CD4-positive, alpha-beta T cell (primary cell): ENCODE measurements around the gene ST3GAL5. TPM values are rescaled to one million over a fixed set of nuclear protein-coding genes. Genes with fewer than 3 reads are reported as not detected.
"Not testable (repeated sequence)": the region's sequence is repeated elsewhere in the genome, so short reads cannot be mapped to it uniquely, and the experiment has no call there.

ENCODE experiments used
- ATAC-seq: fragments of 200-7000 bp; cut with Tn5 transposase; one replicate; pipeline ENCODE4 v1.10.0; 2022; ENCODE audit warnings: mild to moderate bottlenecking; ENCODE audit not compliant: poor library complexity
- CTCF ChIA-PET: fragments of 350-600 bp; sonication (Branson Sonifier 250); formaldehyde crosslinking; loops from one replicate; lab custom pipeline; 2021; ENCODE audit warnings: antibody characterized with exemption, inconsistent platforms; lab: Charles Lee
- POLR2A ChIA-PET: fragments of 350-600 bp; sonication (Branson Sonifier 250); formaldehyde crosslinking; loops from one replicate; lab custom pipeline; 2021; ENCODE audit warnings: antibody characterized with exemption, inconsistent platforms; lab: Charles Lee
- DNase-seq, 14 experiments: peaks; one replicate each; pipeline ENCODE4 v3.0.0-alpha.2; 2013 to 2020; ENCODE audit warnings: mixed read lengths in 2 of 14
- H3K27ac ChIP-seq, 2 donors: one replicate each; pipeline versions ENCODE4 v1.5.1 to v1.7.0; 2013; ENCODE audit warnings: low read length in 2 of 2, low read depth in 1 of 2, mild to moderate bottlenecking in 1 of 2
- H3K27me3 ChIP-seq, 2 experiments: 1 replicate in 1 of 2; 2 replicates in 1 of 2; pipeline versions ENCODE4 v1.6.1 to v1.7.0; 2013; ENCODE audit warnings: low read length in 2 of 2, control low read depth in 1 of 2, mild to moderate bottlenecking in 1 of 2, moderate library complexity in 1 of 2; ENCODE audit not compliant: insufficient read depth in 2 of 2, control insufficient read depth in 1 of 2
- H3K36me3 ChIP-seq: one replicate; pipeline ENCODE4 v1.6.1; 2013; ENCODE audit warnings: low read length, control low read depth; ENCODE audit not compliant: insufficient read depth
- H3K4me1 ChIP-seq: one replicate; pipeline ENCODE4 v1.6.1; 2013; ENCODE audit warnings: low read length, control low read depth; ENCODE audit not compliant: insufficient read depth
- H3K4me3 ChIP-seq: one replicate; pipeline ENCODE4 v1.5.1; 2013; ENCODE audit warnings: mild to moderate bottlenecking, low read length, moderate library complexity
- H3K9me3 ChIP-seq, 2 experiments: 1 replicate in 1 of 2; 2 replicates in 1 of 2; pipeline versions ENCODE4 v1.6.1 to v1.7.0; 2013; ENCODE audit warnings: low read length in 2 of 2, mild to moderate bottlenecking in 2 of 2, control low read depth in 1 of 2, moderate library complexity in 1 of 2; ENCODE audit not compliant: control insufficient read depth in 1 of 2, insufficient read depth in 1 of 2
- H3K27ac Mint-ChIP-seq: one replicate; pipeline ENCODE4 v1.8.0; 2020; ENCODE audit warnings: mixed read lengths
- H3K27me3 Mint-ChIP-seq: one replicate; pipeline ENCODE4 v1.8.0; 2021; ENCODE audit warnings: mixed read lengths
- H3K36me3 Mint-ChIP-seq: one replicate; pipeline ENCODE4 v1.8.0; 2021; ENCODE audit warnings: low read depth, mixed read lengths
- H3K4me1 Mint-ChIP-seq: one replicate; pipeline ENCODE4 v1.8.0; 2021; ENCODE audit warnings: low read depth, mixed read lengths
- H3K4me3 Mint-ChIP-seq: one replicate; pipeline ENCODE4 v1.8.0; 2020; ENCODE audit warnings: mild to moderate bottlenecking, mixed read lengths
- H3K9me3 Mint-ChIP-seq: one replicate; pipeline ENCODE4 v1.8.0; 2020; ENCODE audit warnings: mixed read lengths
- CTCF ChIP-seq: fragments of 200-600 bp; IDR thresholded peaks from one replicate; pipeline ENCODE4 v1.8.0; 2022; ENCODE audit warnings: antibody characterized with exemption, mild to moderate bottlenecking
- intact Hi-C, 2 experiments: fragments of 100-400 bp; cut with DNase I in 1 of 2; cut with micrococcal nuclease in 1 of 2; formaldehyde crosslinking; loops; one replicate each; pipeline versions ENCODE4 v1.15.1 to v1.9.0; 2023 to 2025; cut with DNase I, micrococcal nuclease
- total RNA-seq, 174 experiments: library from RNA in 2 of 174; stranded (reverse) in 2 of 174; gene quantifications; one replicate each; pipeline ENCODE4 v1.2.3 and lab custom pipeline; 2021 to 2026

The ST3GAL5 gene
- total RNA-seq, 2 experiments from 2014 or later: 76.7 to 77.8 TPM

DNA sequence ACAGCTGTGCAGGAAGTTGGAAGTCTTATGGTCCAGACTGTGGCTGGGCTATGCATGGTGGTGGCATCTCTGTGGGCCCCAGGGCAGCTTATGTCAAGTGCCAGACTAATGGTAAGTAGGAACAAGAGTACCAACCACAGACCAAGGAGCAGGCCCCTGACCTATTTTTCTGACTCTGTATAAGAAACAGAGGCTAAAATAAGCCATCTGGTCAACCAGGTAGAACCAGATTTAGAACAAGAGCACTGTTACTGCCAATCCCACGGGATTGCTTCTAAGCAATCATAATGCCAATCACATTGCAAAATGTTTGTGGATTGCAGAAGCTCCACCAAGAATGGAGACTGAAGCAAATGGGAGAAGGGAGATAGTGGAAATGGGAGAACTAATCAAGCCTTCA, 11.1 kb upstream of the ST3GAL5 start:
- POLR2A ChIA-PET: interaction anchor here (1.8 kb wide), 1 partner anchor 13 kb away, joined by 5 read pairs; no protein-coding TSS in a partner anchor
- no peaks in the 10 kb centered on the region for H3K36me3 ChIP-seq

GRCh38 chr2:85899284-85899683, 10.5 kb upstream of the ST3GAL5 start:
- Mint-ChIP-seq H3K9me3 (peaks cover 3% of the 10 kb centered on the region), H3K4me3 (no peak overlapping the region), H3K4me1 (peaks cover 17% of the 10 kb centered on the region), H3K27me3 (no peaks in the 10 kb centered on the region), H3K36me3 (no peaks in the 10 kb centered on the region), H3K27ac (peak overlapping the region; percentile 14)
- intact Hi-C loops: no loop called here
- no peak for DNase-seq
- CTCF ChIA-PET: interaction anchor here (0.5 to 1.6 kb wide), 3 partner anchors 10 to 82 kb away, joined by 3 to 4 read pairs (median 3); no protein-coding TSS in a partner anchor
- Histone ChIP-seq H3K27me3 (no peaks in the 10 kb centered on the region), H3K4me3 (no peak overlapping the region), H3K9me3 (no peaks in the 10 kb centered on the region), H3K4me1 (peaks cover 6% of the 10 kb centered on the region), H3K27ac (peak overlapping the region in 1 of 2 donors; percentile 40), H3K36me3 (no peaks in the 10 kb centered on the region)
- no peak for TF ChIP-seq CTCF
- POLR2A ChIA-PET: interaction anchor here (1.8 kb wide), 1 partner anchor 12 kb away, joined by 5 read pairs; no protein-coding TSS in a partner anchor
- ATAC-seq: no peak

More for the DNA sequence above, 11.1 kb upstream of the ST3GAL5 start:
- no peaks in the 10 kb centered on the region for H3K27me3 ChIP-seq
- peaks cover 6% of the 10 kb centered on the region for H3K4me1 ChIP-seq
- TF ChIP-seq CTCF: no peak
- DNase-seq (no peak), ATAC-seq (no peak)
- Mint-ChIP-seq H3K27me3 (no peaks in the 10 kb centered on the region), H3K4me1 (peaks cover 17% of the 10 kb centered on the region), H3K9me3 (peaks cover 3% of the 10 kb centered on the region), H3K4me3 (no peak overlapping the region), H3K36me3 (no peaks in the 10 kb centered on the region), H3K27ac (peak overlapping the region; percentile 62)
- CTCF ChIA-PET: interaction anchor here (0.5 to 1.6 kb wide), 4 partner anchors 10 to 81 kb away, joined by 3 to 4 read pairs (median 3); no protein-coding TSS in a partner anchor
- intact Hi-C loops: no loop called here
- peak overlapping the region in 1 of 2 donors; percentile 40 for H3K27ac ChIP-seq
- no peak overlapping the region for H3K4me3 ChIP-seq
- no peaks in the 10 kb centered on the region for H3K9me3 ChIP-seq

DNA sequence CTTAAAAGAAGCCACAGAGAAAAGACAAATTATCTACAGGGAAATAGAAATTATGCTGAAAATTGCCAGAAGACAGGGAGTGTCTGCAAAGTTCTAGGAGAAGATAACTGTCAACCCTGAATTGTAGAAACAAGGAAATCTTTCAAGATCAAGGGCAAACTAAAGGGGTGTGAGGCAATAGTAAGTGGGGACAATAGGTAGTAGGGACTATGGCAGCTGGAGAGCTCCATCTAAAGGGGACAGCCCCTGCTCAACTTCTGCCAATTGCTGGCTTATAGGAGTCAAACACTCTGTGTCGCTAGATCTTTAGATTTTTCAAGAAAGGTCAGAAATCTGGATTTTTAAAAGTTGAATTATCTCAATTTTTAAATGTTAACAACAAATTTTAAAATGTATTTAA, 10.1 kb upstream of the ST3GAL5 start:
- Mint-ChIP-seq H3K4me1 (peaks cover 17% of the 10 kb centered on the region), H3K9me3 (peaks cover 3% of the 10 kb centered on the region), H3K36me3 (no peaks in the 10 kb centered on the region), H3K27me3 (no peaks in the 10 kb centered on the region), H3K27ac (peak overlapping the region; percentile 14), H3K4me3 (no peak overlapping the region)
- H3K4me3 ChIP-seq: no peak overlapping the region
- no peak for ATAC-seq
- peaks cover 6% of the 10 kb centered on the region for H3K4me1 ChIP-seq
- no peaks in the 10 kb centered on the region for H3K9me3 ChIP-seq
- intact Hi-C loops: no loop called here
- no peak overlapping the region for H3K27ac ChIP-seq
- ChIA-PET CTCF (no interaction called here), POLR2A (no interaction called here)
- no peak for TF ChIP-seq CTCF
- DNase-seq: no peak
- no peaks in the 10 kb centered on the region for H3K27me3 ChIP-seq
- no peaks in the 10 kb centered on the region for H3K36me3 ChIP-seq

DNA sequence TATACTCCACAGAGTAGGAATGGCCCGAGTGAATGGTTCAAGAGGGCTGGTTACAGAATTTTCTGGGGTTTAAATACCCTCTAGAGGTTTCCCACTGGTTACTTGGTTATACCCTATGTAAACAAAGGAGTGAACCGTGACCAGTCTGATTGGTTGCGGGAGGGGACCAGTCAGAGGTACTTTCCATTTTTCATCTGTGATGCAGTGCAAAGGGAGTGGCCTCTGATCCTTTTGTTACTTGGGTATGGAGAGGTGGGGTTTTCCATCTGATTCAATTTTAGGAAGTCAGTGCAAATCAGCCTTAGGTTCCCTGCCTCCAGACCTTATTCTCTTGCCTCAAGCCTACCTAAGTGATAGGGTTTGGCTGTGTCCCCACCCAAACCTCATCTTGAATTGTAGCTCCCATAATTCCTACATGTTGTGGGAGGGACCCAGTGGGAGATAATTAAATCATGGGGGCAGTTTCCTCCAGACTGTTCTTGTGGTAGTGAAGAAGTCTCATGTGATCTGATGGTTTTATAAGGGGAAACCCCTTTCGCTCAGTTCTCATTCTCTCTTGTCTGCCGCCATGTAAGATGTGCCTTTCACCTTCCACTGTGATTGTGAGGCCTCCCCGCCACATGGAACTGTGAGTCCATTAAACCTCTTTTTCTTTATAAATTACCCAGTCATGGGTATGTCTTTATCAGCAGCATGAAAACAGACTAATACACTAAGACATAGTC, 5.9 kb upstream of the ST3GAL5 start:
- H3K4me3 Mint-ChIP-seq, intact Hi-C loops, H3K4me3 ChIP-seq, H3K27ac Mint-ChIP-seq, H3K27me3 Mint-ChIP-seq, POLR2A ChIA-PET, H3K9me3 Mint-ChIP-seq, ATAC-seq, H3K36me3 Mint-ChIP-seq, H3K36me3 ChIP-seq, H3K27me3 ChIP-seq, H3K9me3 ChIP-seq, H3K27ac ChIP-seq: not testable (repeated sequence)
- H3K4me1 ChIP-seq: peaks cover 12% of the 10 kb centered on the region
- DNase-seq: peak in 1 of 14 experiments; percentile 42
- CTCF ChIA-PET: interaction anchor here (1.2 kb wide), 1 partner anchor 67 kb away, joined by 4 read pairs; no protein-coding TSS in a partner anchor
- H3K4me1 Mint-ChIP-seq: peaks cover 28% of the 10 kb centered on the region
